ENCODE measurements around the gene OR6S1.
"Not testable (repeated sequence)": the region's sequence is repeated elsewhere in the genome, so short reads cannot be mapped to it uniquely, and the experiment has no call there.

Gene OR6S1

GRCh38 chr14:20631880-20632389, 9.6 kb downstream of the OR6S1 start:
- no peak for DNase-seq (ENCODE audit: low read depth, low spot score)

- no peak for DNase-seq (ENCODE audit: low read depth, low spot score)
Observed at GRCh38 chr14:20631023-20631879, 10.2 kb downstream of the OR6S1 start.

- no peak for DNase-seq (ENCODE audit: low read depth, low spot score)
Observed at GRCh38 chr14:20630340-20631022, 11.0 kb downstream of the OR6S1 start.

- no peak for DNase-seq (ENCODE audit: low read depth, low spot score)
Observed at GRCh38 chr14:20628063-20628854, 13.2 kb downstream of the OR6S1 start.

- no peak for DNase-seq (ENCODE audit: low read depth, low spot score)
Observed at GRCh38 chr14:20627346-20628027, 14.0 kb downstream of the OR6S1 start.

- no peak for DNase-seq (ENCODE audit: low read depth, low spot score)
Observed at GRCh38 chr14:20626274-20626673, 15.2 kb downstream of the OR6S1 start.

GRCh38 chr14:20624495-20625070, 16.9 kb downstream of the OR6S1 start:
- no peak for DNase-seq (ENCODE audit: low read depth, low spot score)

GRCh38 chr14:20623798-20624197, 17.7 kb downstream of the OR6S1 start:
- DNase-seq (ENCODE audit: low read depth, low spot score): no peak

- no peak for DNase-seq (ENCODE audit: low read depth, low spot score)
Observed at GRCh38 chr14:20622816-20623291, 18.6 kb downstream of the OR6S1 start.

GRCh38 chr14:20620798-20621478, 20.6 kb downstream of the OR6S1 start:
- DNase-seq (ENCODE audit: low read depth, low spot score): no peak

GRCh38 chr14:20619688-20620087, 21.8 kb downstream of the OR6S1 start:
- DNase-seq (ENCODE audit: low read depth, low spot score): not testable (repeated sequence)

- no peak for DNase-seq (ENCODE audit: low read depth, low spot score)
Observed at GRCh38 chr14:20618271-20618749, 23.2 kb downstream of the OR6S1 start.

- no peak for DNase-seq (ENCODE audit: low read depth, low spot score)
Observed at GRCh38 chr14:20617138-20618003, 24.1 kb downstream of the OR6S1 start.

- DNase-seq (ENCODE audit: low read depth, low spot score): no peak
Observed at GRCh38 chr14:20615996-20616395, 25.5 kb downstream of the OR6S1 start.

- no peak for DNase-seq (ENCODE audit: low read depth, low spot score)
Observed at GRCh38 chr14:20614038-20614840, 27.3 kb downstream of the OR6S1 start.

GRCh38 chr14:20613094-20614037, 28.1 kb downstream of the OR6S1 start:
- DNase-seq (ENCODE audit: low read depth, low spot score): peak; percentile 71

GRCh38 chr14:20612403-20612802, 29.1 kb downstream of the OR6S1 start:
- no peak for DNase-seq (ENCODE audit: low read depth, low spot score)
